GM12873 (cell line): ENCODE data around the gene ZNF90.

Experiments used
- CTCF ChIP-seq: IDR thresholded peaks from 2 replicates; pipeline ENCODE4 v1.5.1; 2012; ENCODE audit warnings: low read depth, mild to moderate bottlenecking, moderate library complexity, low read length, control low read depth; ENCODE audit not compliant: insufficient read depth; ENCODE audit errors: missing control alignments

The ZNF90 gene

DNA sequence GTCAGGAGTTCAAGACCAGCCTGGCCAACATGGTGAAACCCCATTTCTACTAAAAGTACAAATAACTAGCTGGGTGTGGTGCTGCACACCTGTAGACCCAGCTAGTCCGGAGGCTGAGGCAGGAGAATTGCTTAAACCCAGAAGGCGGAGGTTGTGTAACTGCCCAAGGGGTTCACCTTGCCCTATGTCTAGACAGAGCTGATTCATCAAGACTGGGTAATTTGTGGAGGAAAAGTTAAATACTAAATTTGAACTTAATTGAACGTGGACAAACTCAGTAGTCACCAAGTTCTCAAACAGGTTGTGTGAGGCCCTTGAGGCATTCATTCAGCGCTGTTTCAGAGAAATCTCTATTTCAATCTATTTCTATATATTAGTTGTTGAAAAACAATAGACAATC is 75.5 kb downstream of the ZNF90 start:
- no peak for TF ChIP-seq CTCF

DNA sequence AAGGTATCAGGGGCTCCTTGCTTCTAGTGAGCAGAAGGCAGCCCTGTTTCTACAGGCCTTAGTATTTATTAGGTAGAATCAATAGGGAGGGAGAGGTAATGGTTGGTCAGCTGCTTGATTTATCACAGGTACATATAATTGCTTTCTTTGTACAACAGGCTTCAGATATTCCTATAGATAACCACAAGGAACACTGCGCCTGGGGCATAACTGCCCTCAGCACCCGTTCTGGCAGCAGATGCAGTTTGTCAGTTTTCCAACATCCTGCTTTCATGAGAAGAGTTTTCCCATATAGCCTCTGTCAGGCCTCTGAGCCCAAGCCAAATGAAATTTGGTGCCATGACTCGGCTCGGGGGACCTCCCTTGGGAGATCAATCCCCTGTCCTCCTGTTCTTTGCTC is 76.8 kb downstream of the ZNF90 start:
- TF ChIP-seq CTCF: no peak

- TF ChIP-seq CTCF: no peak
These were observed 85.0 kb downstream of the ZNF90 start for GRCh38 chr19:20162821-20163220.

GRCh38 chr19:20164456-20164855 is 86.7 kb downstream of the ZNF90 start:
- TF ChIP-seq CTCF: no peak

DNA sequence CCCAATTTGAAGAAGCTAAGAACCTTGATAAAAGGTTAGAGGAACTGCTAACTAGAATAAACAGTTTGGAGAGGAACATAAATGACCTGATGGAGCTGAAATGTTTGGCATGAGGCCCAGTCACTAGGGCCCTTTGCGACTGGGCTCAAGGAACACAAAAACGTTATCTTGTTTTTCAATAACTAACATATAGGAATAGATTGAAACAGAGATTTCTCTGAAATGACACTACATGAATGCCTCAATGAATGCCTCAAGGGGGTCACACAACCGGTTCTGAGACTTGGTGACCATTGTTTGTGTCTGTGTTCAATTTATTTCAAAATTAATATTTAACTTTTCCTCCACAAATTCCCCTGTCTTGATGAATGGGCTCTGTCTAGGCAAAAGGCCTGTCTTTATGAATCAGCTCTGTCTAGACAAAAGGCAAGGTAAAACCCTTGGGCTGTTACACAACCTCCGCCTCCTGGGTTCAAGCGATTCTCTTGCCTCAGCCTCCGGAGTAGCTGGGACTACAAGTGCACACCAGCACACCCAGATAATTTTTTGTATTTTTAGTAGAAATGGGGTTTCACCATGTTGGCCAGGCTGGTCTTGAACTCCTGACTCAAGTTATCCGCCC is 88.3 kb downstream of the ZNF90 start:
- no peak for TF ChIP-seq CTCF

DNA sequence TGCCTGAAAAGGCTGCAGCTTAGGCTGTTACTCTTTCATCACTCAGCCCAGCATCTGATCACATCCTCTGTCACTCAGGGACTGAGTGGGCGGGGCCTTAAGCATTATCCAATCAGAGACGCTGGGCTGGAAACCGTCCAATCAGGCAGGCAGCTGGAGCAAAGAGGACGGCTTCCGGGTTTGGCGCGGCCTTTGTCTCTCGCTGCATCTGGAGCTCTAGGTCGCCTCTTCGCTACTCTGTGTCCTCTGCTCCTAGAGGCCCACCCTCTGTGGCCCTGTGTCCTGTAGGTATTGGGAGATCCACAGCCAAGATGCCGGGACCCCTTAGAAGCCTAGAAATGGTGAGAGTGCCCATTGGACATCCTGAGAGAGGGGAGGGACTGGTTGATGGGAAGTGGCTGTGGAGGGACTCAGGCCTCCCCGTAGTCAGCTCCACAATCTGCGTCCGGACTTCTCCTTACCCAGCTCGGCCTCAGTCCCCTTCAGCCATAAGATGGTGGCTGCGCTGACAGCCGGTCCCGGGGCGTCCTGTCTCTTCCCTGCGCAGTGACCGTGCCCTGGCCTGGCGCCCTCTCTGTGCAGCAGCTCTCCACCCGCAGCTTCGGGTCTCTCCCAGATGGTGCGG is 89.3 kb downstream of the ZNF90 start, which contains the start of gene ZNF486:
ZNF486 (plus strand) TSS at position 195 of the 625 bp plus-strand sequence; CDS start at position 312, 117 bp downstream.
- no peak for TF ChIP-seq CTCF

GRCh38 chr19:20167651-20168122 is 89.9 kb downstream of the ZNF90 start:
- no peak for TF ChIP-seq CTCF
